Body of pancreas (tissue), 4 donors: Measurements from ENCODE around the gene RPL18A.

ENCODE experiments used
- CTCF ChIP-seq, 7 experiments: fragments of 450-650 bp in 4 of 7; fragments of 200-600 bp in 3 of 7; sonication (generic) in 3 of 7; IDR thresholded peaks; one replicate each; pipeline ENCODE4 v1.5.1; 2016 to 2019; ENCODE audit warnings: antibody characterized with exemption in 7 of 7
- POLR2A ChIP-seq, 3 donors: fragments of 450-650 bp; IDR thresholded peaks; one replicate each; pipeline ENCODE4 v1.6.1; 2016; ENCODE audit warnings: antibody characterized with exemption in 3 of 3, mild to moderate bottlenecking in 2 of 3

- TF ChIP-seq CTCF (IDR thresholded peaks at IDR 0.05) (no peak), POLR2A (IDR thresholded peaks at IDR 0.05) (no peak)
Measured at GRCh38 chr19:17840019-17840418, 19.7 kb upstream of the RPL18A start.
